GM06990 (cell line): ENCODE data around the gene AKR1B1.

Experiments used
- DNase-seq: peaks from one replicate; pipeline ENCODE4 v3.0.0-alpha.2; 2011; ENCODE audit not compliant: insufficient read length; ENCODE audit errors: extremely low read depth
- H3K27me3 ChIP-seq: replicated peaks from 2 replicates; pipeline ENCODE4 v1.6.0; 2011; ENCODE audit warnings: low read length; ENCODE audit not compliant: control insufficient read depth, insufficient read depth
- H3K36me3 ChIP-seq: 2 replicates; pipeline ENCODE4 v1.5.1; 2011; ENCODE audit warnings: low read length; ENCODE audit not compliant: control insufficient read depth, insufficient read depth
- H3K4me3 ChIP-seq: replicated peaks from 2 replicates; pipeline ENCODE4 v1.5.1; 2011; ENCODE audit warnings: low read depth, mild to moderate bottlenecking, control low read depth, low read length
- CTCF ChIP-seq: IDR thresholded peaks from 2 replicates; pipeline ENCODE4 v1.5.1; 2011; ENCODE audit warnings: low read length, control low read depth, mild to moderate bottlenecking, inconsistent platforms; ENCODE audit not compliant: insufficient read depth, poor library complexity, severe bottlenecking

The AKR1B1 gene

GRCh38 chr7:134458806-134459698 lies at the start of gene AKR1B1:
Gene AKR1B1, minus strand, starts transcription at chr7:134459100. Its CDS starts 38 bp downstream, at chr7:134459062.
- H3K27me3 ChIP-seq: no peaks in the 10 kb centered on the region
- peak within 1 kb of the TSS; percentile 83 for H3K4me3 ChIP-seq
- no peaks in the 10 kb centered on the region for H3K36me3 ChIP-seq
- DNase-seq: peak; percentile 96
- peak; percentile 84 for TF ChIP-seq CTCF

GRCh38 chr7:134505856-134506255 lies 47.0 kb upstream of the AKR1B1 start:
- no peak for DNase-seq
- no peak overlapping the region for H3K4me3 ChIP-seq
- no peak for TF ChIP-seq CTCF
- H3K36me3 ChIP-seq: no peaks in the 10 kb centered on the region
- no peaks in the 10 kb centered on the region for H3K27me3 ChIP-seq

- no peaks in the 10 kb centered on the region for H3K27me3 ChIP-seq
- H3K4me3 ChIP-seq: no peak overlapping the region
- TF ChIP-seq CTCF: no peak
- H3K36me3 ChIP-seq: no peaks in the 10 kb centered on the region
- no peak for DNase-seq
Measured at GRCh38 chr7:134504660-134505164, 45.8 kb upstream of the AKR1B1 start.

GRCh38 chr7:134502463-134503371 lies 43.8 kb upstream of the AKR1B1 start:
- Histone ChIP-seq H3K4me3 (no peak overlapping the region), H3K36me3 (no peaks in the 10 kb centered on the region), H3K27me3 (no peaks in the 10 kb centered on the region)
- no peak for TF ChIP-seq CTCF
- no peak for DNase-seq

GRCh38 chr7:134500982-134501381 lies 42.1 kb upstream of the AKR1B1 start:
- Histone ChIP-seq H3K4me3 (no peak overlapping the region), H3K36me3 (no peaks in the 10 kb centered on the region)

More at GRCh38 chr7:134500982-134501381, 42.1 kb upstream of the AKR1B1 start:
- H3K27me3 ChIP-seq: no peaks in the 10 kb centered on the region
- TF ChIP-seq CTCF: no peak
- no peak for DNase-seq
